Parathyroid adenoma (tissue), 2 donors: ENCODE measurements around the gene KLHL33.

Experiments used
- H2AFZ ChIP-seq: fragments of 300-600 bp; sonication (generic); one replicate; pipeline ENCODE4 v1.7.0; 2017; ENCODE audit warnings: antibody characterized with exemption, mild to moderate bottlenecking
- H3K27ac ChIP-seq: fragments of 300-600 bp; sonication (generic); one replicate; pipeline ENCODE4 v1.7.0; 2017
- H3K27me3 ChIP-seq: fragments of 300-600 bp; sonication (generic); one replicate; pipeline ENCODE4 v1.7.0; 2017; ENCODE audit warnings: low read length; ENCODE audit not compliant: control insufficient read depth, insufficient read depth
- H3K36me3 ChIP-seq: fragments of 300-600 bp; sonication (generic); one replicate; pipeline ENCODE4 v1.7.0; 2017; ENCODE audit warnings: low read length; ENCODE audit not compliant: control insufficient read depth, insufficient read depth
- H3K4me1 ChIP-seq: fragments of 300-600 bp; sonication (generic); one replicate; pipeline ENCODE4 v1.7.0; 2017; ENCODE audit warnings: control low read depth
- H3K4me2 ChIP-seq: fragments of 300-600 bp; sonication (generic); one replicate; pipeline ENCODE4 v1.7.0; 2017; ENCODE audit warnings: low read length
- H3K4me3 ChIP-seq: fragments of 300-600 bp; sonication (generic); one replicate; pipeline ENCODE4 v1.7.0; 2017; ENCODE audit warnings: low read depth, low read length
- H3K79me2 ChIP-seq: fragments of 300-600 bp; sonication (generic); one replicate; pipeline ENCODE4 v1.7.0; 2017; ENCODE audit warnings: control low read depth
- H3K9ac ChIP-seq: fragments of 300-600 bp; sonication (generic); one replicate; pipeline ENCODE4 v1.7.0; 2017; ENCODE audit warnings: mild to moderate bottlenecking
- H3K9me3 ChIP-seq: fragments of 300-600 bp; sonication (generic); one replicate; pipeline ENCODE4 v1.7.0; 2017; ENCODE audit warnings: low read length; ENCODE audit not compliant: control insufficient read depth
- CTCF ChIP-seq: fragments of 300-600 bp; sonication (generic); IDR thresholded peaks from one replicate; pipeline ENCODE4 v1.7.0; 2017; ENCODE audit warnings: antibody characterized with exemption, mild to moderate bottlenecking
- donor health status: primary hyperparathyroidism.

Gene KLHL33

GRCh38 chr14:20428802-20429201 lies 7.2 kb downstream of the KLHL33 start:
- Histone ChIP-seq H3K4me3 (no peak overlapping the region), H2AFZ (peak overlapping the region; percentile 30), H3K9me3 (no peaks in the 10 kb centered on the region), H3K36me3 (no peaks in the 10 kb centered on the region), H3K27me3 (no peaks in the 10 kb centered on the region), H3K4me2 (no peak overlapping the region), H3K4me1 (no peaks in the 10 kb centered on the region), H3K27ac (no peak overlapping the region), H3K9ac (no peak overlapping the region), H3K79me2 (no peaks in the 10 kb centered on the region)
- no peak for TF ChIP-seq CTCF

GRCh38 chr14:20428010-20428365 lies 8.0 kb downstream of the KLHL33 start:
- no peak overlapping the region for H3K4me3 ChIP-seq
- H3K27ac ChIP-seq, result no peak overlapping the region
- H3K9ac ChIP-seq, result no peak overlapping the region
- no peak overlapping the region for H3K4me2 ChIP-seq
- H3K27me3 ChIP-seq, result no peaks in the 10 kb centered on the region
- no peak overlapping the region for H2AFZ ChIP-seq
- TF ChIP-seq CTCF, result no peak
- H3K79me2 ChIP-seq, result no peaks in the 10 kb centered on the region
- H3K36me3 ChIP-seq, result no peaks in the 10 kb centered on the region
- H3K4me1 ChIP-seq, result no peaks in the 10 kb centered on the region
- no peaks in the 10 kb centered on the region for H3K9me3 ChIP-seq

GRCh38 chr14:20427231-20428009 lies 8.5 kb downstream of the KLHL33 start:
- no peak overlapping the region for H3K4me2 ChIP-seq
- H2AFZ ChIP-seq, result no peak overlapping the region
- no peak overlapping the region for H3K27ac ChIP-seq
- H3K9ac ChIP-seq, result no peak overlapping the region
- H3K4me1 ChIP-seq, result no peaks in the 10 kb centered on the region
- no peaks in the 10 kb centered on the region for H3K36me3 ChIP-seq
- no peaks in the 10 kb centered on the region for H3K9me3 ChIP-seq
- H3K27me3 ChIP-seq, result no peaks in the 10 kb centered on the region
- no peak overlapping the region for H3K4me3 ChIP-seq
- no peak for TF ChIP-seq CTCF
- no peaks in the 10 kb centered on the region for H3K79me2 ChIP-seq

- no peak for TF ChIP-seq CTCF
- H3K27me3 ChIP-seq, result no peaks in the 10 kb centered on the region
- no peaks in the 10 kb centered on the region for H3K36me3 ChIP-seq
- no peak overlapping the region for H3K4me3 ChIP-seq
- no peaks in the 10 kb centered on the region for H3K79me2 ChIP-seq
- no peak overlapping the region for H3K4me2 ChIP-seq
- no peaks in the 10 kb centered on the region for H3K9me3 ChIP-seq
- H3K27ac ChIP-seq, result no peak overlapping the region
- no peak overlapping the region for H2AFZ ChIP-seq
- no peak overlapping the region for H3K9ac ChIP-seq
- H3K4me1 ChIP-seq, result no peaks in the 10 kb centered on the region
Observed at GRCh38 chr14:20424851-20425250, 11.1 kb downstream of the KLHL33 start.

GRCh38 chr14:20422886-20423285 lies 13.1 kb downstream of the KLHL33 start:
- Histone ChIP-seq H3K9ac (no peak overlapping the region), H3K36me3 (no peaks in the 10 kb centered on the region), H3K27me3 (no peaks in the 10 kb centered on the region), H3K4me3 (no peak overlapping the region), H2AFZ (no peak overlapping the region), H3K4me2 (no peak overlapping the region), H3K9me3 (no peaks in the 10 kb centered on the region), H3K27ac (no peak overlapping the region), H3K79me2 (no peaks in the 10 kb centered on the region), H3K4me1 (peaks cover 13% of the 10 kb centered on the region)
- no peak for TF ChIP-seq CTCF
